ENCODE measurements around the gene GALNT10.
"Not testable (repeated sequence)": the region's sequence is repeated elsewhere in the genome, so short reads cannot be mapped to it uniquely, and the experiment has no call there.

Gene GALNT10

GRCh38 chr5:154358516-154359220 is 168.1 kb downstream of the GALNT10 start:
- TF ChIP-seq POLR2AphosphoS5 (IDR thresholded peaks at IDR 0.05; ENCODE audit: low read depth) (no peak), GABPA (IDR thresholded peaks at IDR 0.05; ENCODE audit: low read depth) (no peak)
- Histone ChIP-seq H3K4me3 (replicated peaks; ENCODE audit: insufficient read depth, low read length) (no peak overlapping the region), H3K27ac (replicated peaks) (no peak overlapping the region), H3K27me3 (ENCODE audit: insufficient read depth, poor library complexity, severe bottlenecking) (no peaks in the 10 kb centered on the region)
- DNase-seq (ENCODE audit: low read depth in 1 of 2, low spot score in 1 of 2), result no peak

GRCh38 chr5:154359221-154359573 is 168.7 kb downstream of the GALNT10 start:
- Histone ChIP-seq H3K4me3 (replicated peaks; ENCODE audit: insufficient read depth, low read length) (no peak overlapping the region), H3K27ac (replicated peaks) (no peak overlapping the region), H3K27me3 (ENCODE audit: insufficient read depth, poor library complexity, severe bottlenecking) (no peaks in the 10 kb centered on the region)
- TF ChIP-seq CTCF (IDR thresholded peaks at IDR 0.05; ENCODE audit: insufficient read depth, low read length) (no peak), SPI1 (IDR thresholded peaks at IDR 0.05; ENCODE audit: borderline replicate concordance, low read depth) (no peak), POLR2AphosphoS5 (IDR thresholded peaks at IDR 0.05; ENCODE audit: low read depth) (no peak), GABPA (IDR thresholded peaks at IDR 0.05; ENCODE audit: low read depth) (no peak)
- TF ChIP-seq, protein P1, sequence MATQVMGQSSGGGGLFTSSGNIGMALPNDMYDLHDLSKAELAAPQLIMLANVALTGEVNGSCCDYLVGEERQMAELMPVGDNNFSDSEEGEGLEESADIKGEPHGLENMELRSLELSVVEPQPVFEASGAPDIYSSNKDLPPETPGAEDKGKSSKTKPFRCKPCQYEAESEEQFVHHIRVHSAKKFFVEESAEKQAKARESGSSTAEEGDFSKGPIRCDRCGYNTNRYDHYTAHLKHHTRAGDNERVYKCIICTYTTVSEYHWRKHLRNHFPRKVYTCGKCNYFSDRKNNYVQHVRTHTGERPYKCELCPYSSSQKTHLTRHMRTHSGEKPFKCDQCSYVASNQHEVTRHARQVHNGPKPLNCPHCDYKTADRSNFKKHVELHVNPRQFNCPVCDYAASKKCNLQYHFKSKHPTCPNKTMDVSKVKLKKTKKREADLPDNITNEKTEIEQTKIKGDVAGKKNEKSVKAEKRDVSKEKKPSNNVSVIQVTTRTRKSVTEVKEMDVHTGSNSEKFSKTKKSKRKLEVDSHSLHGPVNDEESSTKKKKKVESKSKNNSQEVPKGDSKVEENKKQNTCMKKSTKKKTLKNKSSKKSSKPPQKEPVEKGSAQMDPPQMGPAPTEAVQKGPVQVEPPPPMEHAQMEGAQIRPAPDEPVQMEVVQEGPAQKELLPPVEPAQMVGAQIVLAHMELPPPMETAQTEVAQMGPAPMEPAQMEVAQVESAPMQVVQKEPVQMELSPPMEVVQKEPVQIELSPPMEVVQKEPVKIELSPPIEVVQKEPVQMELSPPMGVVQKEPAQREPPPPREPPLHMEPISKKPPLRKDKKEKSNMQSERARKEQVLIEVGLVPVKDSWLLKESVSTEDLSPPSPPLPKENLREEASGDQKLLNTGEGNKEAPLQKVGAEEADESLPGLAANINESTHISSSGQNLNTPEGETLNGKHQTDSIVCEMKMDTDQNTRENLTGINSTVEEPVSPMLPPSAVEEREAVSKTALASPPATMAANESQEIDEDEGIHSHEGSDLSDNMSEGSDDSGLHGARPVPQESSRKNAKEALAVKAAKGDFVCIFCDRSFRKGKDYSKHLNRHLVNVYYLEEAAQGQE (IDR thresholded peaks at IDR 0.05; ENCODE audit: insufficient replicate concordance, low read depth), result no peak
- no peak for DNase-seq (ENCODE audit: low read depth in 1 of 2, low spot score in 1 of 2)

DNA sequence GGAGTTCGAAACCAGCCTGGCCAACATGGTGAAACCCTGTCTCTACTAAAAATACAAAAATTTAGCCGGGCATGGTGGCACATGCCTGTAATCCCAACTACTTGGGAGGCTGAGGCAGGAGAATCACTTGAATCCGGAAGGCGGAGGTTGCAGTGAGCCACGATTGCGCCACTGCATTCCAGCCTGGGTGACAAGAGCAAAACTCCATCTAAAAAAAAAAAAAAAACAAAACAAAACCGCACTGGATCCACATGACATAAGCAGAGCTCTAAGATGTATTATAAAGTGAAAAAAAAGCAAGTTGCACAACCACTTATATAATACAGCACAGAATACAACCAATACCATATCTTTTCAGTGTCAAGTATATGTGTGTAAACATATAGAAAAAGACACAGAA is 169.7 kb downstream of the GALNT10 start:
- H3K4me3 ChIP-seq (replicated peaks; ENCODE audit: insufficient read depth, low read length); H3K27ac ChIP-seq (replicated peaks); H3K27me3 ChIP-seq (ENCODE audit: insufficient read depth, poor library complexity, severe bottlenecking); DNase-seq (ENCODE audit: low read depth in 1 of 2, low spot score in 1 of 2): not testable (repeated sequence)

DNA sequence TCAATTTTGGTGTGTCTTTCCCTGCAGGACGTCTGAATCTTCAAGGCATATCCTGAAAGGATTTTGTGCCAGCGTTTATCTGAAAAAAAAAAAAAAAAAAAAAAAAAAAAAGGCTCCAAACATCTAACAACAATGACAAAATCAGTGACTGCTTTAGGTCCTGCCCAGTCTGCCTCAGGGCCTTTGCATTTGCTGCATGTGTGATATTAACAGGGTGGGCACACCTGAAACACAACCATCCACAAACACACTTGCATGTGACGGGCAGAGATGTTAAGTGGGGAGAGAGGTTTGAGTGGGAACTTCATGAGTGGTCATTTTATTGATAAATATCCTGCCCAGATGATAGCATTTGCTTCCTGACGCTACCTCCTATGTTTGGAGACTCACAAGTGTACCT is 172.9 kb downstream of the GALNT10 start:
- TF ChIP-seq POLR2AphosphoS5 (IDR thresholded peaks at IDR 0.05; ENCODE audit: low read depth), result no peak
- no peak for TF ChIP-seq CTCF (IDR thresholded peaks at IDR 0.05; ENCODE audit: insufficient read depth, low read length)
- TF ChIP-seq, protein P1 (IDR thresholded peaks at IDR 0.05; ENCODE audit: insufficient replicate concordance, low read depth), result no peak
- TF ChIP-seq GABPA (IDR thresholded peaks at IDR 0.05; ENCODE audit: low read depth), result no peak
- TF ChIP-seq SPI1 (IDR thresholded peaks at IDR 0.05; ENCODE audit: borderline replicate concordance, low read depth), result no peak
- no peak for DNase-seq (ENCODE audit: low read depth in 1 of 2, low spot score in 1 of 2)

GRCh38 chr5:154364771-154365170 is 174.2 kb downstream of the GALNT10 start:
- TF ChIP-seq GABPA (IDR thresholded peaks at IDR 0.05; ENCODE audit: low read depth) (no peak), POLR2AphosphoS5 (IDR thresholded peaks at IDR 0.05; ENCODE audit: low read depth) (no peak), SPI1 (IDR thresholded peaks at IDR 0.05; ENCODE audit: borderline replicate concordance, low read depth) (no peak), CTCF (IDR thresholded peaks at IDR 0.05; ENCODE audit: insufficient read depth, low read length) (no peak)
- TF ChIP-seq, protein P1 (IDR thresholded peaks at IDR 0.05; ENCODE audit: insufficient replicate concordance, low read depth), result no peak
- Histone ChIP-seq H3K27me3 (ENCODE audit: insufficient read depth, poor library complexity, severe bottlenecking) (no peaks in the 10 kb centered on the region), H3K4me3 (replicated peaks; ENCODE audit: insufficient read depth, low read length) (no peak overlapping the region), H3K27ac (replicated peaks) (no peak overlapping the region)
- DNase-seq (ENCODE audit: low read depth in 1 of 2, low spot score in 1 of 2), result no peak

More for the DNA sequence above, 172.9 kb downstream of the GALNT10 start:
- Histone ChIP-seq H3K27me3 (ENCODE audit: insufficient read depth, poor library complexity, severe bottlenecking) (no peaks in the 10 kb centered on the region), H3K4me3 (replicated peaks; ENCODE audit: insufficient read depth, low read length) (no peak overlapping the region), H3K27ac (replicated peaks) (no peak overlapping the region)

Measured in HL-60 (cell line).